HepG2 (cell line): ENCODE data around the gene DCAKD. TPM values are rescaled to one million over a fixed set of nuclear protein-coding genes. Genes with fewer than 3 reads are reported as not detected.

Experiments used
- CERS6 ChIP-seq: sonication (generic); formaldehyde crosslinking; IDR thresholded peaks from 2 replicates; pipeline ENCODE4 v1.5.0; 2020; ENCODE audit warnings: missing genetic modification reagents
- HDAC2 ChIP-seq: sonication (generic); formaldehyde crosslinking; IDR thresholded peaks from 2 replicates; pipeline ENCODE4 v1.4.0; 2020; ENCODE audit warnings: missing genetic modification reagents
- HOXD1 ChIP-seq: sonication (generic); formaldehyde crosslinking; IDR thresholded peaks from 2 replicates; pipeline ENCODE4 v1.5.0; 2020; ENCODE audit warnings: missing genetic modification reagents
- IKZF4 ChIP-seq: sonication (generic); formaldehyde crosslinking; IDR thresholded peaks from 2 replicates; pipeline ENCODE4 v1.5.1; 2020; ENCODE audit warnings: borderline replicate concordance, mild to moderate bottlenecking, low read depth, missing genetic modification reagents; ENCODE audit errors: not compliant biosample characterization
- ISL2 ChIP-seq: sonication (generic); formaldehyde crosslinking; IDR thresholded peaks from 2 replicates; pipeline ENCODE4 v1.5.0; 2020; ENCODE audit warnings: missing genetic modification reagents
- MEF2D ChIP-seq: sonication (generic); formaldehyde crosslinking; IDR thresholded peaks from 2 replicates; pipeline ENCODE4 v1.5.1; 2020; ENCODE audit warnings: mild to moderate bottlenecking, missing genetic modification reagents
- MIXL1 ChIP-seq: IDR thresholded peaks from 2 replicates; pipeline ENCODE4 v1.6.1; 2016
- RBM39 ChIP-seq: fragments of 200-400 bp; formaldehyde crosslinking; IDR thresholded peaks from one replicate; pipeline ENCODE4 v1.6.1; 2018; ENCODE audit warnings: antibody characterized with exemption, mild to moderate bottlenecking, low read depth, low read length; ENCODE audit not compliant: poor library complexity, severe bottlenecking
- RFXANK ChIP-seq: IDR thresholded peaks from 2 replicates; pipeline ENCODE4 v1.6.1; 2016
- SALL1 ChIP-seq: sonication (generic); formaldehyde crosslinking; IDR thresholded peaks from 2 replicates; pipeline ENCODE4 v1.8.0; 2022; ENCODE audit warnings: mild to moderate bottlenecking, missing genetic modification reagents
- SP5 ChIP-seq: IDR thresholded peaks from 2 replicates; pipeline ENCODE4 v1.6.1; 2016; ENCODE audit warnings: low read depth, borderline replicate concordance
- ZFP36 ChIP-seq: fragments of 150-350 bp; IDR thresholded peaks from 2 replicates; pipeline ENCODE4 v1.6.1; 2018; ENCODE audit warnings: borderline replicate concordance, low read length, low read depth; ENCODE audit not compliant: partially characterized antibody
- ZMYM3 ChIP-seq: sonication (generic); formaldehyde crosslinking; IDR thresholded peaks from 2 replicates; pipeline ENCODE4 v1.5.1; 2020; ENCODE audit warnings: mild to moderate bottlenecking, missing genetic modification reagents
- ZNF282 ChIP-seq: fragments of 450-650 bp; IDR thresholded peaks from 2 replicates; pipeline ENCODE4 v1.6.1; 2018; ENCODE audit not compliant: partially characterized antibody
- ZNF570 ChIP-seq: sonication (generic); formaldehyde crosslinking; IDR thresholded peaks from 2 replicates; pipeline ENCODE4 v1.4.0; 2020; ENCODE audit warnings: mild to moderate bottlenecking, missing genetic modification reagents, borderline replicate concordance
- ZNF597 ChIP-seq: sonication (generic); formaldehyde crosslinking; IDR thresholded peaks from 2 replicates; pipeline ENCODE4 v1.5.0; 2020; ENCODE audit warnings: missing genetic modification reagents
- ZNF652 ChIP-seq: IDR thresholded peaks from 2 replicates; pipeline ENCODE4 v1.6.1; 2016; ENCODE audit warnings: low read depth, borderline replicate concordance
- ZNF704 ChIP-seq: sonication (generic); formaldehyde crosslinking; IDR thresholded peaks from 2 replicates; pipeline ENCODE4 v1.8.1; 2023; ENCODE audit warnings: mild to moderate bottlenecking, inconsistent platforms, moderate library complexity, missing genetic modification reagents, borderline replicate concordance
- ZNF782 ChIP-seq: sonication (generic); formaldehyde crosslinking; IDR thresholded peaks from 2 replicates; pipeline ENCODE4 v1.4.0; 2020; ENCODE audit warnings: missing genetic modification reagents, mild to moderate bottlenecking, borderline replicate concordance
- polyA plus RNA-seq, 8 experiments: library from polyadenylated mRNA; depleted of rRNA in 3 of 8; stranded (reverse) in 7 of 8; unstranded in 1 of 8; fragments of >200 nt; fragmentation: Illumina TruSeq in 4 of 8; extraction: Trizol in 4 of 8; gene quantifications; 2 replicates each; pipeline versions ENCODE4 v1.2.1 to v1.2.3, GENCODE V29; 2011 to 2016; ENCODE audit warnings: low read depth in 4 of 8, missing spikeins in 1 of 8, mixed read lengths in 1 of 8; ENCODE audit not compliant: insufficient read depth in 1 of 8
- total RNA-seq, 5 experiments: library from RNA; depleted of rRNA; stranded (reverse); fragments of >200 nt; fragmentation: Illumina TruSeq; extraction: Trizol; gene quantifications; 2 replicates each; pipeline ENCODE4 v1.2.3, GENCODE V29; 2016; ENCODE audit warnings: low read depth in 1 of 5
- TF ChIP-seq, protein P1 (sequence below): sonication (generic); formaldehyde crosslinking; IDR thresholded peaks from 2 replicates; pipeline ENCODE4 v1.8.0; 2022; ENCODE audit warnings: mild to moderate bottlenecking, missing genetic modification reagents, moderate library complexity
- TF ChIP-seq, protein P2 (sequence below): sonication (generic); formaldehyde crosslinking; IDR thresholded peaks from 2 replicates; pipeline ENCODE4 v1.4.0; 2020; ENCODE audit warnings: missing genetic modification reagents, low read depth, mild to moderate bottlenecking, borderline replicate concordance
- TF ChIP-seq, protein P3 (sequence below): sonication (generic); formaldehyde crosslinking; conservative IDR thresholded peaks from 2 replicates; pipeline ENCODE4 v1.4.0; 2020; ENCODE audit warnings: missing genetic modification reagents
- TF ChIP-seq, protein P4 (sequence below): sonication (generic); formaldehyde crosslinking; IDR thresholded peaks from 2 replicates; pipeline ENCODE4 v1.4.0; 2020; ENCODE audit warnings: missing genetic modification reagents

Gene DCAKD
- total and polyA plus RNA-seq, 2 of the 13 experiments (the other 11 are each of a cell fraction or from before 2014, with no cell fraction given): 25.9 to 29.2 TPM

DNA sequence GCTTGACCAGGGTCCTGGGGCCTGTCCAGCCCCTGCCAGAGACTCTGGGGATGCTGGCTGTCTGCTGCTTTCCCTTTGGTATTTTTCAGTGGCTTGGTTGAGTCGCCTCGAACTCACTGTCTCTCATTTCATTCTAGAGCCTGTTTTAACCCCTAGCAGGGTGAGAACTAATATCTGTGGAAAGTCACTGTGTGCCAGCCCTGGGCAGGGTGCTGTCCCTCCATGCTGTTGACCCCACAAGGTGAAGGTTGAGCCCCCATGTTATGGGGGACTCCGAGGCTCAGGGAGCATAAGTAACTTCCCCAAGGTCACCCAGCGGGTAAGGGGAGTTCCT, 33.0 kb downstream of the DCAKD start (continued):
- TF ChIP-seq ZFP36 (no peak), ISL2 (CRISPR knock-in tag) (no peak), ZNF704 (CRISPR knock-in tag) (0 out of 2 replicates have a peak, but pooled peaks have one; percentile 47), HDAC2 (CRISPR knock-in tag) (no peak), HOXD1 (CRISPR knock-in tag) (no peak), RFXANK (no peak), ZMYM3 (CRISPR knock-in tag) (0 out of 2 replicates have a peak, but pooled peaks have one; percentile 30), CERS6 (no peak), ZNF597 (no peak), ZNF282 (no peak), ZNF570 (CRISPR knock-in tag) (no peak), RBM39 (no peak), ZNF782 (CRISPR knock-in tag) (no peak), SALL1 (CRISPR knock-in tag) (no peak), ZNF652 (CRISPR knock-in tag) (peak; percentile 54; the same call in 1 of the 2 replicates), IKZF4 (CRISPR knock-in tag) (peak; percentile 35), SP5 (CRISPR knock-in tag) (no peak), MIXL1 (CRISPR knock-in tag) (no peak), MEF2D (CRISPR knock-in tag) (0 out of 2 replicates have a peak, but pooled peaks have one; percentile 27)
- TF ChIP-seq, protein P1, sequence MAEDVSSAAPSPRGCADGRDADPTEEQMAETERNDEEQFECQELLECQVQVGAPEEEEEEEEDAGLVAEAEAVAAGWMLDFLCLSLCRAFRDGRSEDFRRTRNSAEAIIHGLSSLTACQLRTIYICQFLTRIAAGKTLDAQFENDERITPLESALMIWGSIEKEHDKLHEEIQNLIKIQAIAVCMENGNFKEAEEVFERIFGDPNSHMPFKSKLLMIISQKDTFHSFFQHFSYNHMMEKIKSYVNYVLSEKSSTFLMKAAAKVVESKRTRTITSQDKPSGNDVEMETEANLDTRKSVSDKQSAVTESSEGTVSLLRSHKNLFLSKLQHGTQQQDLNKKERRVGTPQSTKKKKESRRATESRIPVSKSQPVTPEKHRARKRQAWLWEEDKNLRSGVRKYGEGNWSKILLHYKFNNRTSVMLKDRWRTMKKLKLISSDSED: no peak
- TF ChIP-seq, protein P2, sequence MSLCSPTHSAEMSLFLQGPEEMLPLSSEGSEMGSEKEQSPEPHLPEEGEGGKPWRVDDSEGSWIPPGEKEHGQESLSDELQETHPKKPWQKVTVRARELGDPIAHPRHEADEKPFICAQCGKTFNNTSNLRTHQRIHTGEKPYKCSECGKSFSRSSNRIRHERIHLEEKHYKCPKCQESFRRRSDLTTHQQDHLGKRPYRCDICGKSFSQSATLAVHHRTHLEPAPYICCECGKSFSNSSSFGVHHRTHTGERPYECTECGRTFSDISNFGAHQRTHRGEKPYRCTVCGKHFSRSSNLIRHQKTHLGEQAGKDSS (CRISPR knock-in tag): no peak
- TF ChIP-seq, protein P3, sequence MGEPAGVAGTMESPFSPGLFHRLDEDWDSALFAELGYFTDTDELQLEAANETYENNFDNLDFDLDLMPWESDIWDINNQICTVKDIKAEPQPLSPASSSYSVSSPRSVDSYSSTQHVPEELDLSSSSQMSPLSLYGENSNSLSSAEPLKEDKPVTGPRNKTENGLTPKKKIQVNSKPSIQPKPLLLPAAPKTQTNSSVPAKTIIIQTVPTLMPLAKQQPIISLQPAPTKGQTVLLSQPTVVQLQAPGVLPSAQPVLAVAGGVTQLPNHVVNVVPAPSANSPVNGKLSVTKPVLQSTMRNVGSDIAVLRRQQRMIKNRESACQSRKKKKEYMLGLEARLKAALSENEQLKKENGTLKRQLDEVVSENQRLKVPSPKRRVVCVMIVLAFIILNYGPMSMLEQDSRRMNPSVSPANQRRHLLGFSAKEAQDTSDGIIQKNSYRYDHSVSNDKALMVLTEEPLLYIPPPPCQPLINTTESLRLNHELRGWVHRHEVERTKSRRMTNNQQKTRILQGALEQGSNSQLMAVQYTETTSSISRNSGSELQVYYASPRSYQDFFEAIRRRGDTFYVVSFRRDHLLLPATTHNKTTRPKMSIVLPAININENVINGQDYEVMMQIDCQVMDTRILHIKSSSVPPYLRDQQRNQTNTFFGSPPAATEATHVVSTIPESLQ (CRISPR knock-in tag): no peak
- TF ChIP-seq, protein P4, sequence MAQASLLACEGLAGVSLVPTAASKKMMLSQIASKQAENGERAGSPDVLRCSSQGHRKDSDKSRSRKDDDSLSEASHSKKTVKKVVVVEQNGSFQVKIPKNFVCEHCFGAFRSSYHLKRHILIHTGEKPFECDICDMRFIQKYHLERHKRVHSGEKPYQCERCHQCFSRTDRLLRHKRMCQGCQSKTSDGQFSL (CRISPR knock-in tag): no peak
